Panc1 (cell line): ENCODE measurements around the gene TUBB1.

ENCODE experiments used
- CTCF ChIP-seq: fragments of 450-650 bp; IDR thresholded peaks from 2 replicates; pipeline ENCODE4 v1.5.1; 2017; ENCODE audit warnings: mild to moderate bottlenecking
- POLR2AphosphoS5 ChIP-seq: IDR thresholded peaks from 2 replicates; pipeline ENCODE4 v1.6.1; 2012; ENCODE audit warnings: mild to moderate bottlenecking, low read depth, low read length, moderate library complexity
- REST ChIP-seq, 2 experiments: IDR thresholded peaks; 2 replicates each; pipeline ENCODE4 v1.6.1; 2011 to 2012; ENCODE audit warnings: low read depth in 2 of 2, control low read depth in 1 of 2, low read length in 1 of 2, mild to moderate bottlenecking in 1 of 2, moderate library complexity in 1 of 2; ENCODE audit not compliant: insufficient read depth in 1 of 2

- TF ChIP-seq CTCF (no peak), POLR2AphosphoS5 (no peak), REST (IDR thresholded peaks at IDR 0.05; ENCODE audit: insufficient read depth in 1 of 2, low read depth in 2 of 2, low read length in 1 of 2) (no peak)
Observed at GRCh38 chr20:59047938-59048680, 28.9 kb downstream of the TUBB1 start.
